Measurements from ENCODE around the gene KASH5. TPM values are rescaled to one million over a fixed set of nuclear protein-coding genes. Genes with fewer than 3 reads are reported as not detected.
A peak's percentile ranks its signal among the peaks of the same experiment; 100 is the strongest.

The KASH5 gene
- total and polyA plus RNA-seq, 2 experiments from 2014 or later: 0.44 TPM; not detected in 1

DNA sequence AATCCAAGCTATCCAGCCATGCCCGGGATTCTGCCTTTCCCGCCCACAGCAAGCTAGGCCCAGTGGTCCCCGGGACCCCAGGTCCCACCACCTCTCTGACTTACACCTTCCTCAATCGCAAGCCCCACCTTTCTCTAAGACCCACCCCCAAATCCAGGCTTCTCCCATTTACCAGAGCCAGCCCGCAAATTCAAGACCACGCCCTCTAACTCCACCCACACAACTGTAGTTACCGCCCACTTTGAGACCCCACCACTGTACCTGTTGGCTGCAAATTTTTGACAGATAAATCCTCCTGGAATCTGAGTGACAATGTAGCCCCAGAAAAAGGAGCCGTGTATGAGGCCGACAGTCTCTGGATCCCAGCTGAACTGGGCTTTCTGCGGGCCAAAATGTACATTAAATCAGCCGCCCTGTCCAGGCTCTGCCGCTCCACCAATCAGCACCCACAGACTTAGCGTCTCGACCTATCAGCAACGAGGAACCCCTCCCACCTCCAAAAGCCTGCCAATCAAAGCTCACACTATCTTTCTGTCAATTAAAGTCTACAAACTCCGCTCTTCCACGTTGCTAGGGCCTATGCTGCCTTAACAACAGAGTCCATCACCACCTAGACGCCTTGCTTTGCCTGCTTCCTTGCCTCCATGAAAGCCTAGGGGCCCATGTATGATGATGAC is 47.0 kb downstream of the KASH5 start (continued):
- no peak for TF ChIP-seq EZH2 (IDR thresholded peaks at IDR 0.05; ENCODE audit: low read depth, unreplicated experiment)
- no peak for TF ChIP-seq ZNF331 (CRISPR knock-in tag; IDR thresholded peaks at IDR 0.05; ENCODE audit: low read depth)
- TF ChIP-seq ZNF114 (CRISPR knock-in tag; IDR thresholded peaks at IDR 0.05): no peak
- no peak for TF ChIP-seq POLR2AphosphoS5 (IDR thresholded peaks at IDR 0.05; ENCODE audit: low read depth)
- TF ChIP-seq, protein P1, sequence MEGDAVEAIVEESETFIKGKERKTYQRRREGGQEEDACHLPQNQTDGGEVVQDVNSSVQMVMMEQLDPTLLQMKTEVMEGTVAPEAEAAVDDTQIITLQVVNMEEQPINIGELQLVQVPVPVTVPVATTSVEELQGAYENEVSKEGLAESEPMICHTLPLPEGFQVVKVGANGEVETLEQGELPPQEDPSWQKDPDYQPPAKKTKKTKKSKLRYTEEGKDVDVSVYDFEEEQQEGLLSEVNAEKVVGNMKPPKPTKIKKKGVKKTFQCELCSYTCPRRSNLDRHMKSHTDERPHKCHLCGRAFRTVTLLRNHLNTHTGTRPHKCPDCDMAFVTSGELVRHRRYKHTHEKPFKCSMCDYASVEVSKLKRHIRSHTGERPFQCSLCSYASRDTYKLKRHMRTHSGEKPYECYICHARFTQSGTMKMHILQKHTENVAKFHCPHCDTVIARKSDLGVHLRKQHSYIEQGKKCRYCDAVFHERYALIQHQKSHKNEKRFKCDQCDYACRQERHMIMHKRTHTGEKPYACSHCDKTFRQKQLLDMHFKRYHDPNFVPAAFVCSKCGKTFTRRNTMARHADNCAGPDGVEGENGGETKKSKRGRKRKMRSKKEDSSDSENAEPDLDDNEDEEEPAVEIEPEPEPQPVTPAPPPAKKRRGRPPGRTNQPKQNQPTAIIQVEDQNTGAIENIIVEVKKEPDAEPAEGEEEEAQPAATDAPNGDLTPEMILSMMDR (conservative IDR thresholded peaks at IDR 0.05; ENCODE audit: low read depth in 2 of 2): no peak

DNA sequence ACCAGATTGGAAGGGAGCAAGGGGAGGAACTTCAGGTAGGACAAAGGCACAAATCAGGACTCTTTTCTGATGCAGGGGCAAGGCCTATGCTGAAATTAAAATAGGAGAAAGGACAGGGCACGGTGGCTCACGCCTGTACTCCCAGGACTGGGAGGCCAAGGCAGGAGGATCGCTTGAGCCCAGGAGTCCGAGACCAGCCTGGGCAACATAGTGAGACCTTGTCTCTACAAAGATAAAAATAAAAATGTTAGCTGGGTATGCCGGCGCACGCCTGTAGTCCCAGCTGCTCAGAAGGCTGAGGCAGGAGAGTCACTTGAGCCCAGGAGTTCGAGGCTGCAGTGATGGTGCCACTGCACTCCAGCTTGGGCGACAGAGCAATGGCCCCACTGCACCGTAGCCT is 47.6 kb downstream of the KASH5 start:
- Histone ChIP-seq H3K27ac (ENCODE audit: low read depth) (no peak overlapping the region), H3F3A (replicated peaks; ENCODE audit: low read depth) (peaks cover 27% of the 10 kb centered on the region), H3K79me2 (replicated peaks; ENCODE audit: insufficient read depth) (no peaks in the 10 kb centered on the region), H3K4me3 (peak overlapping the region; percentile 58; the same call in 1 of the 2 replicates), H3K36me3 (ENCODE audit: insufficient read depth) (no peaks in the 10 kb centered on the region), H3K4me1 (ENCODE audit: insufficient read depth) (peaks cover 27% of the 10 kb centered on the region), H2AFZ (peak overlapping the region; percentile 74; the same call in 1 of the 2 replicates), H3K27me3 (ENCODE audit: insufficient read depth) (peaks cover 76% of the 10 kb centered on the region), H3K9me2 (ENCODE audit: insufficient read depth) (no peaks in the 10 kb centered on the region), H3K4me2 (peak overlapping the region; percentile 72), H4K20me1 (replicated peaks; ENCODE audit: insufficient read depth) (no peaks in the 10 kb centered on the region)
- peaks cover 35% of the 10 kb centered on the region for H3K4me1 Mint-ChIP-seq
- no peak for ATAC-seq
- H3K36me3 Mint-ChIP-seq (ENCODE audit: low read depth): peaks cover 5% of the 10 kb centered on the region
- no peak for DNase-seq (ENCODE audit: low spot score)
- peak overlapping the region; percentile 65 for H3K4me3 Mint-ChIP-seq
- peaks cover 13% of the 10 kb centered on the region for H3K9me3 Mint-ChIP-seq
- H3K27me3 Mint-ChIP-seq (ENCODE audit: insufficient read depth, low read depth, poor library complexity): peaks cover 80% of the 10 kb centered on the region
- no peak for TF ChIP-seq ZNF331 (CRISPR knock-in tag; IDR thresholded peaks at IDR 0.05; ENCODE audit: low read depth)
- H3K27ac Mint-ChIP-seq: no peak overlapping the region

DNA sequence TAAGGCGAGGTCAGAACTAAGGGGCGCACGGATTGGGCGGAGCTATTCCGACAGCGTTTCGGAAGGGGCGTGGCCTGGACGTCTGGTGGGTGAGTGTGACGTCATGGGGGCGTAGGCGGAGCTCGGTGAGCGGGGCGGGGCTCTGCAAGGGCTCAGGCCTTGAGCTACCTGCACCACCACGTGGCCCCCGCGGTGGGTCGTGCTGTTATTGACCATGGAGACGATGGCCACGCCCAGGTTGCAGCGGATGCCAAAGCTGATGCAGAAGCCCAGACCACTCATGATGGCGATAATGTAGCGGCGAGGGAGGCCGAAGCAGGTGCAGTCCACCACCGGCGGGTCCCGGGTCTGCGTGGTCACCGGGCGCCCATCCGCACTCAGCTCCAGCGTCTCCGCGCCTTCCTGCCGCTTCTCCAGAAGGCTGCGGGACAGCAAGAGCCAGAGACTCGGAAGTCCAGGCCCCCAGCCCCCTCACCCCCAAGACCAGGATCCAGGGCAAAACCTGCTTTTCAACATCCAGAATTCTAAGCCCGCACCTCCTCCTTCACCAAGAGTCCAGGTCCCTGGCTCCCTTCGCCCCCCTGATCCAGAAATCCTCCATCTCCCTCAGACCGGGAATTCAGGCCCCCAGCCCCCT is 48.5 kb downstream of the KASH5 start:
- Mint-ChIP-seq H3K9me3 (peaks cover 10% of the 10 kb centered on the region), H3K4me3 (peak overlapping the region; percentile 65), H3K27me3 (ENCODE audit: insufficient read depth, low read depth, poor library complexity) (peaks cover 80% of the 10 kb centered on the region), H3K4me1 (peaks cover 37% of the 10 kb centered on the region), H3K27ac (no peak overlapping the region), H3K36me3 (ENCODE audit: low read depth) (peaks cover 5% of the 10 kb centered on the region)
- Histone ChIP-seq H3K27ac (ENCODE audit: low read depth) (no peak overlapping the region), H3K36me3 (ENCODE audit: insufficient read depth) (no peaks in the 10 kb centered on the region), H3F3A (replicated peaks; ENCODE audit: low read depth) (peaks cover 26% of the 10 kb centered on the region), H3K27me3 (ENCODE audit: insufficient read depth) (peaks cover 81% of the 10 kb centered on the region), H3K4me2 (peak overlapping the region; percentile 80), H3K79me2 (replicated peaks; ENCODE audit: insufficient read depth) (no peaks in the 10 kb centered on the region), H2AFZ (peak overlapping the region; percentile 83), H3K4me3 (peak overlapping the region; percentile 58), H3K4me1 (ENCODE audit: insufficient read depth) (peaks cover 28% of the 10 kb centered on the region), H4K20me1 (replicated peaks; ENCODE audit: insufficient read depth) (no peaks in the 10 kb centered on the region), H3K9me2 (ENCODE audit: insufficient read depth) (no peaks in the 10 kb centered on the region)
- DNase-seq (ENCODE audit: low spot score) (peak; percentile 99), ATAC-seq (peak; percentile 49)
- TF ChIP-seq, protein P2, sequence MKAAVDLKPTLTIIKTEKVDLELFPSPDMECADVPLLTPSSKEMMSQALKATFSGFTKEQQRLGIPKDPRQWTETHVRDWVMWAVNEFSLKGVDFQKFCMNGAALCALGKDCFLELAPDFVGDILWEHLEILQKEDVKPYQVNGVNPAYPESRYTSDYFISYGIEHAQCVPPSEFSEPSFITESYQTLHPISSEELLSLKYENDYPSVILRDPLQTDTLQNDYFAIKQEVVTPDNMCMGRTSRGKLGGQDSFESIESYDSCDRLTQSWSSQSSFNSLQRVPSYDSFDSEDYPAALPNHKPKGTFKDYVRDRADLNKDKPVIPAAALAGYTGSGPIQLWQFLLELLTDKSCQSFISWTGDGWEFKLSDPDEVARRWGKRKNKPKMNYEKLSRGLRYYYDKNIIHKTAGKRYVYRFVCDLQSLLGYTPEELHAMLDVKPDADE (IDR thresholded peaks at IDR 0.05): no peak
- TF ChIP-seq, protein P3, sequence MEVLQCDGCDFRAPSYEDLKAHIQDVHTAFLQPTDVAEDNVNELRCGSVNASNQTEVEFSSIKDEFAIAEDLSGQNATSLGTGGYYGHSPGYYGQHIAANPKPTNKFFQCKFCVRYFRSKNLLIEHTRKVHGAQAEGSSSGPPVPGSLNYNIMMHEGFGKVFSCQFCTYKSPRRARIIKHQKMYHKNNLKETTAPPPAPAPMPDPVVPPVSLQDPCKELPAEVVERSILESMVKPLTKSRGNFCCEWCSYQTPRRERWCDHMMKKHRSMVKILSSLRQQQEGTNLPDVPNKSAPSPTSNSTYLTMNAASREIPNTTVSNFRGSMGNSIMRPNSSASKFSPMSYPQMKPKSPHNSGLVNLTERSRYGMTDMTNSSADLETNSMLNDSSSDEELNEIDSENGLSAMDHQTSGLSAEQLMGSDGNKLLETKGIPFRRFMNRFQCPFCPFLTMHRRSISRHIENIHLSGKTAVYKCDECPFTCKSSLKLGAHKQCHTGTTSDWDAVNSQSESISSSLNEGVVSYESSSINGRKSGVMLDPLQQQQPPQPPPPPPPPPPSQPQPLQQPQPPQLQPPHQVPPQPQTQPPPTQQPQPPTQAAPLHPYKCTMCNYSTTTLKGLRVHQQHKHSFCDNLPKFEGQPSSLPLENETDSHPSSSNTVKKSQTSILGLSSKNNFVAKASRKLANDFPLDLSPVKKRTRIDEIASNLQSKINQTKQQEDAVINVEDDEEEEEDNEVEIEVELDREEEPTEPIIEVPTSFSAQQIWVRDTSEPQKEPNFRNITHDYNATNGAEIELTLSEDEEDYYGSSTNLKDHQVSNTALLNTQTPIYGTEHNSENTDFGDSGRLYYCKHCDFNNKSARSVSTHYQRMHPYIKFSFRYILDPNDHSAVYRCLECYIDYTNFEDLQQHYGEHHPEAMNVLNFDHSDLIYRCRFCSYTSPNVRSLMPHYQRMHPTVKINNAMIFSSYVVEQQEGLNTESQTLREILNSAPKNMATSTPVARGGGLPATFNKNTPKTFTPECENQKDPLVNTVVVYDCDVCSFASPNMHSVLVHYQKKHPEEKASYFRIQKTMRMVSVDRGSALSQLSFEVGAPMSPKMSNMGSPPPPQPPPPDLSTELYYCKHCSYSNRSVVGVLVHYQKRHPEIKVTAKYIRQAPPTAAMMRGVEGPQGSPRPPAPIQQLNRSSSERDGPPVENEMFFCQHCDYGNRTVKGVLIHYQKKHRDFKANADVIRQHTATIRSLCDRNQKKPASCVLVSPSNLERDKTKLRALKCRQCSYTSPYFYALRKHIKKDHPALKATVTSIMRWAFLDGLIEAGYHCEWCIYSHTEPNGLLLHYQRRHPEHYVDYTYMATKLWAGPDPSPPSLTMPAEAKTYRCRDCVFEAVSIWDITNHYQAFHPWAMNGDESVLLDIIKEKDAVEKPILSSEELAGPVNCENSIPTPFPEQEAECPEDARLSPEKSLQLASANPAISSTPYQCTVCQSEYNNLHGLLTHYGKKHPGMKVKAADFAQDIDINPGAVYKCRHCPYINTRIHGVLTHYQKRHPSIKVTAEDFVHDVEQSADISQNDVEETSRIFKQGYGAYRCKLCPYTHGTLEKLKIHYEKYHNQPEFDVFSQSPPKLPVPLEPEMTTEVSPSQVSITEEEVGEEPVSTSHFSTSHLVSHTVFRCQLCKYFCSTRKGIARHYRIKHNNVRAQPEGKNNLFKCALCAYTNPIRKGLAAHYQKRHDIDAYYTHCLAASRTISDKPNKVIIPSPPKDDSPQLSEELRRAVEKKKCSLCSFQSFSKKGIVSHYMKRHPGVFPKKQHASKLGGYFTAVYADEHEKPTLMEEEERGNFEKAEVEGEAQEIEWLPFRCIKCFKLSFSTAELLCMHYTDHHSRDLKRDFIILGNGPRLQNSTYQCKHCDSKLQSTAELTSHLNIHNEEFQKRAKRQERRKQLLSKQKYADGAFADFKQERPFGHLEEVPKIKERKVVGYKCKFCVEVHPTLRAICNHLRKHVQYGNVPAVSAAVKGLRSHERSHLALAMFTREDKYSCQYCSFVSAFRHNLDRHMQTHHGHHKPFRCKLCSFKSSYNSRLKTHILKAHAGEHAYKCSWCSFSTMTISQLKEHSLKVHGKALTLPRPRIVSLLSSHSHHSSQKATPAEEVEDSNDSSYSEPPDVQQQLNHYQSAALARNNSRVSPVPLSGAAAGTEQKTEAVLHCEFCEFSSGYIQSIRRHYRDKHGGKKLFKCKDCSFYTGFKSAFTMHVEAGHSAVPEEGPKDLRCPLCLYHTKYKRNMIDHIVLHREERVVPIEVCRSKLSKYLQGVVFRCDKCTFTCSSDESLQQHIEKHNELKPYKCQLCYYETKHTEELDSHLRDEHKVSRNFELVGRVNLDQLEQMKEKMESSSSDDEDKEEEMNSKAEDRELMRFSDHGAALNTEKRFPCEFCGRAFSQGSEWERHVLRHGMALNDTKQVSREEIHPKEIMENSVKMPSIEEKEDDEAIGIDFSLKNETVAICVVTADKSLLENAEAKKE (CRISPR knock-in tag; IDR thresholded peaks at IDR 0.05): no peak
- TF ChIP-seq JUNB (IDR thresholded peaks at IDR 0.05; ENCODE audit: unreplicated experiment) (no peak), ZNF331 (CRISPR knock-in tag; IDR thresholded peaks at IDR 0.05; ENCODE audit: low read depth) (no peak), EZH2 (IDR thresholded peaks at IDR 0.05; ENCODE audit: low read depth, unreplicated experiment) (peak; percentile 23), EZH2phosphoT487 (IDR thresholded peaks at IDR 0.05; ENCODE audit: unreplicated experiment) (no peak)

All from GM23338 (cell line).